Liver (tissue), 9 donors: ENCODE results near the gene CTXND2. TPM values are rescaled to one million over a fixed set of nuclear protein-coding genes. Genes with fewer than 3 reads are reported as not detected.

Source experiments
- DNase-seq: peaks from one replicate; pipeline ENCODE4 v3.0.0-alpha.2; 2017; ENCODE audit warnings: low spot score
- H3K27ac ChIP-seq, 2 donors: one replicate each; pipeline ENCODE4 v1.7.0; 2013; ENCODE audit warnings: inconsistent platforms in 2 of 2, low read length in 2 of 2, control low read depth in 1 of 2, low read depth in 1 of 2, mild to moderate bottlenecking in 1 of 2
- H3K27me3 ChIP-seq, 4 donors: one replicate each; pipeline versions ENCODE4 v1.6.1 to v1.7.0; 2013; ENCODE audit warnings: low read length in 3 of 4, inconsistent platforms in 1 of 4, mild to moderate bottlenecking in 1 of 4, moderate library complexity in 1 of 4; ENCODE audit not compliant: control insufficient read depth in 4 of 4, insufficient read depth in 4 of 4
- H3K36me3 ChIP-seq, 4 donors: one replicate each; pipeline versions ENCODE4 v1.6.1 to v1.7.0; 2013; ENCODE audit warnings: low read length in 3 of 4, mild to moderate bottlenecking in 3 of 4, low read depth in 1 of 4, moderate library complexity in 1 of 4; ENCODE audit not compliant: control insufficient read depth in 4 of 4, insufficient read depth in 3 of 4
- H3K4me1 ChIP-seq, 4 donors: one replicate each; pipeline versions ENCODE4 v1.6.1 to v1.7.0; 2013; ENCODE audit warnings: low read length in 3 of 4, mild to moderate bottlenecking in 3 of 4, moderate library complexity in 1 of 4; ENCODE audit not compliant: control insufficient read depth in 4 of 4, insufficient read depth in 4 of 4
- H3K4me3 ChIP-seq, 3 donors: one replicate each; pipeline versions ENCODE4 v1.6.1 to v1.7.0; 2013; ENCODE audit warnings: low read length in 3 of 3, control low read depth in 1 of 3, low read depth in 1 of 3, mild to moderate bottlenecking in 1 of 3
- H3K9ac ChIP-seq, 2 donors: one replicate each; pipeline ENCODE4 v1.7.0; 2013; ENCODE audit warnings: low read length in 2 of 2, mild to moderate bottlenecking in 2 of 2, moderate library complexity in 2 of 2, control low read depth in 1 of 2, low read depth in 1 of 2
- H3K9me3 ChIP-seq, 4 donors: one replicate each; pipeline versions ENCODE4 v1.6.1 to v1.7.0; 2013; ENCODE audit warnings: low read length in 3 of 4; ENCODE audit not compliant: control insufficient read depth in 4 of 4
- ATF3 ChIP-seq: IDR thresholded peaks from 2 replicates; pipeline ENCODE4 v1.6.1; 2016; ENCODE audit warnings: antibody characterized with exemption
- CTCF ChIP-seq: fragments of 150-350 bp; IDR thresholded peaks from 2 replicates; pipeline ENCODE4 v1.5.1; 2017; ENCODE audit warnings: improper control_type of control experiment, low read depth, low read length; ENCODE audit not compliant: missing input control
- EGR1 ChIP-seq, 2 donors: IDR thresholded peaks; 2 replicates each; pipeline ENCODE4 v1.6.1; 2016 to 2018; ENCODE audit warnings: antibody characterized with exemption in 2 of 2, low read depth in 2 of 2
- FOXA1 ChIP-seq: IDR thresholded peaks from 2 replicates; pipeline ENCODE4 v1.6.1; 2016; ENCODE audit warnings: antibody characterized with exemption
- FOXA2 ChIP-seq: IDR thresholded peaks from 2 replicates; pipeline ENCODE4 v1.6.1; 2016; ENCODE audit warnings: antibody characterized with exemption
- GABPA ChIP-seq, 2 donors: IDR thresholded peaks in 1 of 2; conservative IDR thresholded peaks in 1 of 2; 2 replicates each; pipeline ENCODE4 v1.6.1; 2016; ENCODE audit warnings: antibody characterized with exemption in 2 of 2, mild to moderate bottlenecking in 1 of 2, moderate library complexity in 1 of 2
- HNF4A ChIP-seq, 2 donors: conservative IDR thresholded peaks; 2 replicates each; pipeline ENCODE4 v1.6.1; 2016; ENCODE audit warnings: antibody characterized with exemption in 2 of 2, mild to moderate bottlenecking in 2 of 2
- HNF4G ChIP-seq: IDR thresholded peaks from 2 replicates; pipeline ENCODE4 v1.6.1; 2016; ENCODE audit warnings: antibody characterized with exemption
- JUND ChIP-seq, 2 donors: IDR thresholded peaks; 2 replicates each; pipeline ENCODE4 v1.6.1; 2016; ENCODE audit warnings: antibody characterized with exemption in 2 of 2
- MAX ChIP-seq: IDR thresholded peaks from 2 replicates; pipeline ENCODE4 v1.6.1; 2016; ENCODE audit warnings: antibody characterized with exemption
- NR2F2 ChIP-seq: IDR thresholded peaks from 2 replicates; pipeline ENCODE4 v1.6.1; 2016; ENCODE audit warnings: antibody characterized with exemption
- RAD21 ChIP-seq, 2 donors: IDR thresholded peaks; 2 replicates each; pipeline ENCODE4 v1.6.1; 2016; ENCODE audit warnings: antibody characterized with exemption in 2 of 2, mild to moderate bottlenecking in 2 of 2
- REST ChIP-seq: IDR thresholded peaks from 2 replicates; pipeline ENCODE4 v1.6.1; 2016; ENCODE audit warnings: antibody characterized with exemption, mild to moderate bottlenecking
- RXRA ChIP-seq, 2 donors: IDR thresholded peaks; 2 replicates each; pipeline ENCODE4 v1.6.1; 2017 to 2018; ENCODE audit warnings: antibody characterized with exemption in 2 of 2, mild to moderate bottlenecking in 1 of 2
- SP1 ChIP-seq: IDR thresholded peaks from 2 replicates; pipeline ENCODE4 v1.6.1; 2018; ENCODE audit warnings: antibody characterized with exemption, mild to moderate bottlenecking
- TAF1 ChIP-seq: conservative IDR thresholded peaks from 2 replicates; pipeline ENCODE4 v1.6.1; 2016; ENCODE audit warnings: antibody characterized with exemption, mild to moderate bottlenecking
- YY1 ChIP-seq: IDR thresholded peaks from 2 replicates; pipeline ENCODE4 v1.6.1; 2016; ENCODE audit warnings: antibody characterized with exemption, mild to moderate bottlenecking
- ZBTB33 ChIP-seq: IDR thresholded peaks from 2 replicates; pipeline ENCODE4 v1.6.1; 2016; ENCODE audit warnings: antibody characterized with exemption
- WGBS: extraction: QIAGEN DNeasy Blood & Tissue Kit; methylation state at CpG from one replicate; pipeline ENCODE4 v1.1.7; 2013; 5-methylcytosine and 5-hydroxymethylcytosine counted together
- polyA plus RNA-seq, 2 donors: library from polyadenylated mRNA; stranded (reverse) in 1 of 2; unstranded in 1 of 2; fragments of 200-250 nt in 1 of 2; fragments of >200 nt in 1 of 2; fragmentation: Nextera tagmentation in 1 of 2; extraction: Ambion mirVana in 1 of 2; gene quantifications; one replicate each; pipeline versions ENCODE4 v1.2.1 to v1.2.3, GENCODE V29; 2013 to 2015
- total RNA-seq, 2 donors: library from RNA; depleted of rRNA; stranded (reverse); fragments of >200 nt; gene quantifications; one replicate each; pipeline ENCODE4 v1.2.3, GENCODE V29; 2014
- donor health status: healthy.
- donor health status: healthy.
- donor health status: healthy.
- donor health status: healthy.
- donor health status: healthy.

Gene CTXND2
- total and polyA plus RNA-seq, 4 donors: not detected

- Histone ChIP-seq H3K27ac (no peak overlapping the region), H3K9me3 (no peaks in the 10 kb centered on the region), H3K36me3 (no peaks in the 10 kb centered on the region), H3K9ac (no peak overlapping the region), H3K27me3 (no peaks in the 10 kb centered on the region), H3K4me3 (no peak overlapping the region), H3K4me1 (no peaks in the 10 kb centered on the region)
- no peak for DNase-seq
- TF ChIP-seq REST (no peak), TAF1 (no peak), SP1 (no peak), HNF4A (conservative IDR thresholded peaks at IDR 0.05) (no peak), MAX (no peak), ATF3 (no peak), NR2F2 (no peak), JUND (IDR thresholded peaks at IDR 0.05) (no peak), CTCF (no peak), GABPA (IDR thresholded peaks at IDR 0.05 in 1 of 2, conservative IDR thresholded peaks at IDR 0.05 in 1 of 2) (no peak), FOXA2 (no peak), RAD21 (IDR thresholded peaks at IDR 0.05) (no peak), HNF4G (no peak), EGR1 (IDR thresholded peaks at IDR 0.05; ENCODE audit: low read depth in 2 of 2) (no peak), ZBTB33 (no peak), YY1 (no peak), FOXA1 (no peak), RXRA (IDR thresholded peaks at IDR 0.05) (no peak)
- 98% methylated on average over 5 of the region's 5 CpGs for WGBS
Measured at GRCh38 chr1:150902346-150902745, 15.4 kb downstream of the CTXND2 start.
